Common myeloid progenitor, CD34-positive (primary cell): ENCODE data around the gene STK17B.
A peak's percentile ranks its signal among the peaks of the same experiment; 100 is the strongest.

ENCODE experiments used
- CTCF ChIA-PET: fragments of 350-600 bp; sonication (Branson Sonifier 250); formaldehyde crosslinking; loops from one replicate; lab custom pipeline; 2021; ENCODE audit warnings: antibody characterized with exemption; lab: Charles Lee
- POLR2A ChIA-PET: fragments of 350-600 bp; sonication (Branson Sonifier 250); formaldehyde crosslinking; loops from one replicate; lab custom pipeline; 2021; ENCODE audit warnings: antibody characterized with exemption; lab: Charles Lee
- DNase-seq, 3 donors: peaks; one replicate each; pipeline versions ENCODE4 v3.0.0 to v3.0.0-alpha.2; 2013
- H3K27ac ChIP-seq, 2 experiments: 1 replicate in 1 of 2; 2 replicates in 1 of 2; pipeline ENCODE4 v1.7.0; 2013; ENCODE audit warnings: inconsistent platforms in 2 of 2, low read length in 2 of 2, mild to moderate bottlenecking in 2 of 2, low read depth in 1 of 2, moderate library complexity in 1 of 2; ENCODE audit not compliant: severe bottlenecking in 2 of 2, insufficient read depth in 1 of 2, poor library complexity in 1 of 2
- H3K27me3 ChIP-seq, 5 experiments: replicated peaks in 2 of 5; 1 replicate in 3 of 5; 2 replicates in 2 of 5; pipeline versions ENCODE4 v1.6.1 to v1.7.0; 2013; ENCODE audit warnings: low read length in 4 of 5, mild to moderate bottlenecking in 2 of 5, moderate library complexity in 2 of 5, inconsistent platforms in 1 of 5; ENCODE audit not compliant: insufficient read depth in 5 of 5, control insufficient read depth in 4 of 5
- H3K36me3 ChIP-seq, 4 experiments: 1 replicate in 2 of 4; 2 replicates in 2 of 4; pipeline versions ENCODE4 v1.6.1 to v1.7.0; 2013; ENCODE audit warnings: low read length in 3 of 4, control low read depth in 1 of 4, mild to moderate bottlenecking in 1 of 4; ENCODE audit not compliant: control insufficient read depth in 4 of 4, insufficient read depth in 4 of 4
- H3K4me1 ChIP-seq, 4 experiments: 1 replicate in 3 of 4; 2 replicates in 1 of 4; pipeline versions ENCODE4 v1.6.1 to v1.7.1; 2013; ENCODE audit warnings: low read length in 3 of 4, mild to moderate bottlenecking in 3 of 4, control low read depth in 1 of 4, inconsistent platforms in 1 of 4, moderate library complexity in 1 of 4; ENCODE audit not compliant: control insufficient read depth in 4 of 4, insufficient read depth in 4 of 4; ENCODE audit errors: control extremely low read depth in 1 of 4
- H3K4me3 ChIP-seq, 7 experiments: 1 replicate in 4 of 7; 2 replicates in 3 of 7; pipeline versions ENCODE4 v1.5.1 to v1.7.0; 2013; ENCODE audit warnings: mild to moderate bottlenecking in 7 of 7, low read length in 6 of 7, moderate library complexity in 6 of 7, inconsistent platforms in 2 of 7, low read depth in 2 of 7, control low read depth in 1 of 7; ENCODE audit not compliant: insufficient read depth in 4 of 7, control insufficient read depth in 1 of 7; ENCODE audit errors: extremely low read depth in 1 of 7
- H3K9me3 ChIP-seq, 5 experiments: 1 replicate in 4 of 5; 2 replicates in 1 of 5; pipeline versions ENCODE4 v1.6.1 to v1.7.1; 2013; ENCODE audit warnings: low read length in 4 of 5, mild to moderate bottlenecking in 2 of 5, inconsistent platforms in 1 of 5, low read depth in 1 of 5, moderate library complexity in 1 of 5; ENCODE audit not compliant: control insufficient read depth in 4 of 5, insufficient read depth in 2 of 5; ENCODE audit errors: control extremely low read depth in 1 of 5
- WGBS: methylation state at CpG from one replicate; pipeline ENCODE4 v1.1.5; 2013; ENCODE audit not compliant: insufficient coverage; 5-methylcytosine and 5-hydroxymethylcytosine counted together

The STK17B gene

GRCh38 chr2:196165016-196165415 is 6.4 kb downstream of the STK17B start:
- CTCF ChIA-PET: interaction anchor here (0.8 kb wide), 1 partner anchor 502 kb away, joined by 3 read pairs; no protein-coding TSS in a partner anchor
- peak overlapping the region; percentile 15 to 53 for H3K27ac ChIP-seq

GRCh38 chr2:196163285-196163684 is 8.1 kb downstream of the STK17B start:
- H3K27ac ChIP-seq: no peak overlapping the region
- peaks cover 2 to 14% (median 8%) of the 10 kb centered on the region in 4 experiments for H3K36me3 ChIP-seq
- H3K4me1 ChIP-seq: peaks cover 40 to 95% (median 74%) of the 10 kb centered on the region in 4 experiments
- CTCF ChIA-PET: interaction anchor here (0.8 to 1.5 kb wide), 7 partner anchors 8 to 115 kb away, joined by 3 to 4 read pairs (median 3); partner anchors contain the start of gene STK17B
- POLR2A ChIA-PET: interaction anchor here (2.0 kb wide), 1 partner anchor 8 kb away, joined by 8 read pairs; the partner anchor contains the start of gene STK17B
- H3K4me3 ChIP-seq: peak overlapping the region in 1 of 7 experiments; percentile 28
- no CpG with 5 or more reads among the region's 4 CpGs for WGBS
- no peaks in the 10 kb centered on the region for H3K9me3 ChIP-seq
- DNase-seq: no peak
- no peaks in the 10 kb centered on the region for H3K27me3 ChIP-seq

More at GRCh38 chr2:196165016-196165415, 6.4 kb downstream of the STK17B start:
- Histone ChIP-seq H3K9me3 (no peaks in the 10 kb centered on the region), H3K4me1 (peaks cover 37 to 88% (median 69%) of the 10 kb centered on the region in 4 experiments), H3K36me3 (peaks cover 2 to 14% (median 8%) of the 10 kb centered on the region in 4 experiments), H3K27me3 (no peaks in the 10 kb centered on the region), H3K4me3 (no peak overlapping the region)
- DNase-seq: no peak
- WGBS: no CpG with 5 or more reads among the region's 4 CpGs
- POLR2A ChIA-PET: interaction anchor here (0.7 kb wide), 1 partner anchor 87 kb away, joined by 3 read pairs; no protein-coding TSS in a partner anchor

- H3K4me1 ChIP-seq: peaks cover 34 to 93% (median 71%) of the 10 kb centered on the region in 4 experiments
- H3K9me3 ChIP-seq: no peaks in the 10 kb centered on the region
- peak overlapping the region in 1 of 2 experiments; percentile 43 for H3K27ac ChIP-seq
- no peaks in the 10 kb centered on the region for H3K27me3 ChIP-seq
- ChIA-PET CTCF (interaction anchor here (0.8 to 1.5 kb wide), 4 partner anchors 9 to 114 kb away, joined by 3 to 4 read pairs (median 3); partner anchors contain the start of gene STK17B), POLR2A (interaction anchor here (2.0 kb wide), 1 partner anchor 9 kb away, joined by 8 read pairs; the partner anchor contains the start of gene STK17B)
- no peak overlapping the region for H3K4me3 ChIP-seq
- 84% methylated on average over 6 of the region's 6 CpGs for WGBS
- peaks cover 2 to 14% (median 8%) of the 10 kb centered on the region in 4 experiments for H3K36me3 ChIP-seq
- no peak for DNase-seq
These were observed 8.7 kb downstream of the STK17B start for GRCh38 chr2:196162586-196163175.

GRCh38 chr2:196160946-196161345 is 10.4 kb downstream of the STK17B start:
- peaks cover 2 to 17% (median 12%) of the 10 kb centered on the region in 4 experiments for H3K36me3 ChIP-seq
- no peaks in the 10 kb centered on the region for H3K27me3 ChIP-seq
- POLR2A ChIA-PET: interaction anchor here (0.7 to 1.4 kb wide), 2 partner anchors 10 to 109 kb away, joined by 3 read pairs; no protein-coding TSS in a partner anchor
- no peak for DNase-seq
- H3K4me3 ChIP-seq: peak overlapping the region in 2 of 7 experiments; percentile 16 to 43
- H3K9me3 ChIP-seq: no peaks in the 10 kb centered on the region
- WGBS: no CpG with 5 or more reads among the region's 4 CpGs
- peak overlapping the region in 1 of 2 experiments; percentile 81 for H3K27ac ChIP-seq
- CTCF ChIA-PET: interaction anchor here (0.8 to 1.1 kb wide), 3 partner anchors 10 to 112 kb away, joined by 3 read pairs; partner anchors contain the start of gene STK17B
- H3K4me1 ChIP-seq: peaks cover 27 to 75% (median 55%) of the 10 kb centered on the region in 4 experiments

- peaks cover 19 to 67% (median 47%) of the 10 kb centered on the region in 4 experiments for H3K4me1 ChIP-seq
- H3K27ac ChIP-seq: peak overlapping the region; percentile 53 to 81
- peaks cover 2 to 24% (median 16%) of the 10 kb centered on the region in 4 experiments for H3K36me3 ChIP-seq
- no CpG with 5 or more reads among the region's 3 CpGs for WGBS
- POLR2A ChIA-PET: interaction anchor here (1.1 to 1.4 kb wide), 2 partner anchors 9 to 10 kb away, joined by 3 to 4 read pairs; no protein-coding TSS in a partner anchor
- peak overlapping the region in 3 of 7 experiments; percentile 20 to 43 (median 37) for H3K4me3 ChIP-seq
- DNase-seq: peak; percentile 97 to 98 (median 98)
- H3K9me3 ChIP-seq: no peaks in the 10 kb centered on the region
- CTCF ChIA-PET: interaction anchor here (0.6 to 1.1 kb wide), 3 partner anchors 11 to 68 kb away, joined by 3 read pairs; partner anchors contain the start of gene STK17B
- H3K27me3 ChIP-seq: no peaks in the 10 kb centered on the region
These were observed 11.3 kb downstream of the STK17B start for GRCh38 chr2:196160101-196160500.

- peak overlapping the region; percentile 55 to 81 for H3K27ac ChIP-seq
- H3K4me3 ChIP-seq: peak overlapping the region in 6 of 7 experiments; percentile 15 to 49 (median 26)
- DNase-seq: peak in 1 of 3 donors; percentile 40
- 41% methylated on average over 3 of the region's 5 CpGs for WGBS
- H3K27me3 ChIP-seq: no peaks in the 10 kb centered on the region
- ChIA-PET POLR2A (interaction anchor here (0.6 to 1.4 kb wide), 3 partner anchors 8 to 125 kb away, joined by 3 to 4 read pairs (median 3); no protein-coding TSS in a partner anchor), CTCF (interaction anchor here (1.0 to 2.4 kb wide), 3 partner anchors 8 to 75 kb away, joined by 3 to 10 read pairs (median 6); no protein-coding TSS in a partner anchor)
- H3K9me3 ChIP-seq: no peaks in the 10 kb centered on the region
- peaks cover 2 to 32% (median 19%) of the 10 kb centered on the region in 4 experiments for H3K36me3 ChIP-seq
- H3K4me1 ChIP-seq: peaks cover 16 to 59% (median 43%) of the 10 kb centered on the region in 4 experiments
These were observed 12.0 kb downstream of the STK17B start for GRCh38 chr2:196159221-196159892.
